GM12878 (cell line): ENCODE results near the gene TMEM239. TPM values are rescaled to one million over a fixed set of nuclear protein-coding genes. Genes with fewer than 3 reads are reported as not detected.

Experiments used
- ATAC-seq: fragments of 200-7000 bp; cut with Tn5 transposase; 3 replicates; pipeline ENCODE4 v1.9.1; 2020; ENCODE audit warnings: mild to moderate bottlenecking, moderate library complexity
- BruUV-seq: library from RNA; stranded (reverse); fragments of 400-500 nt; replicated peaks from 2 replicates; lab custom pipeline; 2021; lab: Mats Ljungman, UMichigan
- CTCF ChIA-PET: fragments of 300-600 bp; sonication (Branson Sonifier 250); formaldehyde crosslinking; extraction: SDS; loops from one replicate; lab custom pipeline; 2021; ENCODE audit warnings: inconsistent platforms; lab: Yijun Ruan, JAX
- POLR2A ChIA-PET: fragments of 350-600 bp; formaldehyde crosslinking; extraction: SDS; loops from one replicate; lab custom pipeline; 2021; ENCODE audit warnings: inconsistent platforms; lab: Charles Lee
- RAD21 ChIA-PET: fragments of 300-600 bp; sonication (Branson Sonifier 250); formaldehyde crosslinking; loops from one replicate; lab custom pipeline; 2023; ENCODE audit warnings: antibody characterized with exemption; ENCODE audit not compliant: unreplicated experiment; lab: Charles Lee
- SMC1A ChIA-PET: fragments of 300-600 bp; sonication (Branson Sonifier 250); formaldehyde crosslinking; loops from one replicate; lab custom pipeline; 2023; ENCODE audit not compliant: unreplicated experiment, uncharacterized antibody; lab: Charles Lee
- DNase-seq: peaks from one replicate; pipeline ENCODE4 v3.0.0-alpha.2; 2011; ENCODE audit warnings: low read depth, low spot score
- FAIRE-seq: peaks from 3 replicates; lab custom pipeline; 2011; peaks lifted over from hg19 to GRCh38; lab: Jason Lieb, UNC
- H2AFZ ChIP-seq: 2 replicates; pipeline ENCODE4 v1.6.0; 2011; ENCODE audit warnings: low read depth, low read length, control low read depth; ENCODE audit not compliant: control insufficient read depth
- H3K27ac ChIP-seq: 2 replicates; pipeline ENCODE4 v1.5.1; 2011; ENCODE audit warnings: control low read depth; ENCODE audit not compliant: control insufficient read depth, insufficient read depth
- H3K27me3 ChIP-seq, 2 experiments: replicated peaks in 1 of 2; 2 replicates each; pipeline versions ENCODE4 v1.6.0 to v1.6.1; 2011; ENCODE audit warnings: low read length in 1 of 2; ENCODE audit not compliant: control insufficient read depth in 2 of 2, insufficient read depth in 2 of 2
- H3K36me3 ChIP-seq, 2 experiments: 2 replicates each; pipeline ENCODE4 v1.5.1; 2011; ENCODE audit warnings: low read length in 1 of 2; ENCODE audit not compliant: control insufficient read depth in 2 of 2, insufficient read depth in 2 of 2
- H3K4me1 ChIP-seq: 2 replicates; pipeline ENCODE4 v1.6.1; 2011; ENCODE audit warnings: mild to moderate bottlenecking, low read length, moderate library complexity, mixed read lengths; ENCODE audit not compliant: control insufficient read depth, insufficient read depth
- H3K4me2 ChIP-seq: 2 replicates; pipeline ENCODE4 v1.6.0; 2011; ENCODE audit warnings: control low read depth; ENCODE audit not compliant: control insufficient read depth, insufficient read depth
- H3K4me3 ChIP-seq: fragments of 200-600 bp; sonication (generic); 2 replicates; pipeline ENCODE4 v1.5.1; 2016
- H3K79me2 ChIP-seq: 2 replicates; pipeline ENCODE4 v1.6.0; 2011; ENCODE audit warnings: low read length; ENCODE audit not compliant: control insufficient read depth, insufficient read depth
- H3K9ac ChIP-seq: 2 replicates; pipeline ENCODE4 v1.8.0; 2011; ENCODE audit warnings: low read length, control low read depth, mixed read lengths; ENCODE audit not compliant: control insufficient read depth, insufficient read depth
- H3K9me3 ChIP-seq: replicated peaks from 3 replicates; pipeline ENCODE4 v1.5.1; 2011; ENCODE audit warnings: mild to moderate bottlenecking, low read length; ENCODE audit not compliant: control insufficient read depth, insufficient read depth
- H4K20me1 ChIP-seq: 2 replicates; pipeline ENCODE4 v1.6.0; 2011; ENCODE audit not compliant: control insufficient read depth, insufficient read depth
- CBFB ChIP-seq: IDR thresholded peaks from 2 replicates; pipeline ENCODE4 v1.6.1; 2016; ENCODE audit warnings: antibody characterized with exemption, low read depth
- CHD4 ChIP-seq: fragments of 200-600 bp; sonication (generic); IDR thresholded peaks from 2 replicates; pipeline ENCODE4 v1.6.1; 2016; ENCODE audit warnings: mild to moderate bottlenecking
- CUX1 ChIP-seq: IDR thresholded peaks from 2 replicates; pipeline ENCODE4 v1.6.1; 2012; ENCODE audit warnings: improper control_type of control experiment, low read depth, low read length; ENCODE audit not compliant: insufficient replicate concordance
- E2F4 ChIP-seq: IDR thresholded peaks from 2 replicates; pipeline ENCODE4 v1.6.1; 2012; ENCODE audit warnings: low read depth, low read length, improper control_type of control experiment
- FOXM1 ChIP-seq: IDR thresholded peaks from 2 replicates; pipeline ENCODE4 v1.6.1; 2012; ENCODE audit warnings: low read depth, mild to moderate bottlenecking, inconsistent platforms, low read length, moderate library complexity
- NKRF ChIP-seq: fragments of 450-650 bp; conservative IDR thresholded peaks from 2 replicates; pipeline ENCODE4 v1.6.1; 2017; ENCODE audit warnings: mild to moderate bottlenecking, moderate library complexity
- NR2C2 ChIP-seq: IDR thresholded peaks from 2 replicates; pipeline ENCODE4 v1.6.1; 2011; ENCODE audit warnings: borderline replicate concordance, low read depth; ENCODE audit not compliant: control insufficient read depth, insufficient read length
- POLR2AphosphoS5 ChIP-seq: IDR thresholded peaks from 2 replicates; pipeline ENCODE4 v1.6.1; 2011; ENCODE audit warnings: mild to moderate bottlenecking, low read length, inconsistent platforms
- SMARCA5 ChIP-seq: fragments of 450-650 bp; IDR thresholded peaks from 2 replicates; pipeline ENCODE4 v1.6.1; 2017; ENCODE audit warnings: mild to moderate bottlenecking
- SREBF1 ChIP-seq: IDR thresholded peaks from 2 replicates; pipeline ENCODE4 v1.6.1; 2012; ENCODE audit warnings: mild to moderate bottlenecking, low read length
- SUPT20H ChIP-seq: IDR thresholded peaks from 2 replicates; pipeline ENCODE4 v1.6.1; 2011; ENCODE audit warnings: low read depth, mild to moderate bottlenecking, low read length, moderate library complexity, borderline replicate concordance; ENCODE audit not compliant: control insufficient read depth
- WRNIP1 ChIP-seq: IDR thresholded peaks from 2 replicates; pipeline ENCODE4 v1.6.1; 2011; ENCODE audit warnings: low read depth, low read length, improper control_type of control experiment, borderline replicate concordance
- ZBED1 ChIP-seq: IDR thresholded peaks from 2 replicates; pipeline ENCODE4 v1.6.1; 2016; ENCODE audit warnings: borderline replicate concordance
- ZNF207 ChIP-seq: fragments of 450-650 bp; IDR thresholded peaks from 2 replicates; pipeline ENCODE4 v1.6.1; 2014; ENCODE audit warnings: antibody characterized with exemption, mild to moderate bottlenecking, borderline replicate concordance
- ZNF274 ChIP-seq: IDR thresholded peaks from one replicate; pipeline ENCODE4 v1.8.0; 2011; ENCODE audit not compliant: insufficient read length, insufficient read depth
- WGBS: methylation state at CpG from one replicate; pipeline ENCODE4 v1.1.6; 2016; ENCODE audit warnings: low lambda C conversion rate; ENCODE audit not compliant: insufficient replicate concordance, insufficient coverage; ENCODE audit errors: missing lambda C conversion rate; 5-methylcytosine and 5-hydroxymethylcytosine counted together
- in situ Hi-C: fragments of 300-500 bp; cut with MboI; formaldehyde crosslinking; loops from 9 replicates; pipeline ENCODE4 v1.14.3; 2018; ENCODE audit warnings: mixed read lengths
- intact Hi-C: fragments of 100-400 bp; cut with micrococcal nuclease; formaldehyde crosslinking; loops from one replicate; pipeline ENCODE4 v1.14.2; 2022; ENCODE audit not compliant: unreplicated experiment
- polyA plus RNA-seq, 11 experiments: library from polyadenylated mRNA; depleted of rRNA in 4 of 11; unstranded in 6 of 11; stranded (reverse) in 5 of 11; fragments of >200 nt; fragmentation: Nextera tagmentation in 4 of 11; fragmentation: Illumina TruSeq in 1 of 11; extraction: Ambion mirVana in 4 of 11; extraction: Trizol in 1 of 11; gene quantifications; 1 replicate in 1 of 11; 2 replicates in 10 of 11; pipeline versions ENCODE4 v1.2.1 to v1.2.3, GENCODE V29; 2011 to 2016; ENCODE audit warnings: inconsistent platforms in 2 of 11, missing spikeins in 2 of 11, low read depth in 1 of 11
- total RNA-seq, 4 experiments: library from RNA; depleted of rRNA in 3 of 4; stranded (reverse); fragments of >200 nt in 3 of 4; fragmentation: Illumina TruSeq in 1 of 4; extraction: Trizol in 1 of 4; gene quantifications; 2 replicates each; pipeline versions ENCODE4 v1.2.1 to v1.2.3, GENCODE V29; 2013 to 2021

TMEM239 gene
- total and polyA plus RNA-seq, 10 of the 15 experiments (the other 5 are each of a cell fraction or from before 2014, with no cell fraction given) = not detected

- TF ChIP-seq CUX1 (no peak), POLR2AphosphoS5 (no peak), ZNF207 (no peak), FOXM1 (no peak)
- TF ChIP-seq, all 136 proteins: peak for 0
These were observed 18.4 kb downstream of the TMEM239 start (continued) for GRCh38 chr20:2834401-2835110.

GRCh38 chr20:2835331-2835796 lies 19.2 kb downstream of the TMEM239 start:
- no peak for DNase-seq
- in situ Hi-C loops = no loop called here
- ChIA-PET CTCF (interaction anchor here (1.2 kb wide), 1 partner anchor 166 kb away, joined by 3 read pairs; no protein-coding TSS in a partner anchor), SMC1A (no interaction called here), POLR2A (no interaction called here), RAD21 (no interaction called here)
- no TSS peak for BruUV-seq
- TF ChIP-seq ZBED1 (no peak), ZNF274 (no peak), SMARCA5 (no peak), NR2C2 (no peak), CBFB (no peak), NKRF (no peak), CHD4 (no peak), POLR2AphosphoS5 (no peak), E2F4 (no peak), SREBF1 (no peak), SUPT20H (no peak), WRNIP1 (no peak)
- H3K27ac ChIP-seq = no peak overlapping the region
- H3K4me1 ChIP-seq = peaks cover 14% of the 10 kb centered on the region
- H2AFZ ChIP-seq = no peak overlapping the region
- no peak for ATAC-seq
- no peak for FAIRE-seq
- no peak overlapping the region for H3K4me2 ChIP-seq
- no peaks in the 10 kb centered on the region for H3K36me3 ChIP-seq
- H3K79me2 ChIP-seq = peaks cover 3% of the 10 kb centered on the region; the same call in 1 of the 2 replicates
- no peaks in the 10 kb centered on the region for H4K20me1 ChIP-seq
- intact Hi-C loops = no loop called here
- no peak overlapping the region for H3K9ac ChIP-seq
- no peaks in the 10 kb centered on the region for H3K27me3 ChIP-seq
- no peak overlapping the region for H3K4me3 ChIP-seq
- WGBS = 81% methylated on average over 6 of the region's 6 CpGs
- no peaks in the 10 kb centered on the region for H3K9me3 ChIP-seq
